Mucosa of rectum (tissue), 2 donors: ENCODE results near the gene GNAI3.

ENCODE experiments used
- H3K27ac ChIP-seq, 2 donors: one replicate each; pipeline ENCODE4 v1.7.0; 2013; ENCODE audit warnings: inconsistent platforms in 2 of 2, low read depth in 2 of 2, low read length in 2 of 2
- H3K27me3 ChIP-seq, 2 donors: one replicate each; pipeline ENCODE4 v1.7.0; 2013; ENCODE audit warnings: low read length in 2 of 2; ENCODE audit not compliant: control insufficient read depth in 2 of 2, insufficient read depth in 2 of 2
- H3K36me3 ChIP-seq, 2 donors: one replicate each; pipeline ENCODE4 v1.7.0; 2013; ENCODE audit warnings: low read length in 2 of 2; ENCODE audit not compliant: control insufficient read depth in 2 of 2, insufficient read depth in 2 of 2
- H3K4me1 ChIP-seq, 2 donors: one replicate each; pipeline ENCODE4 v1.7.0; 2013; ENCODE audit warnings: low read length in 2 of 2, mild to moderate bottlenecking in 1 of 2; ENCODE audit not compliant: control insufficient read depth in 2 of 2, insufficient read depth in 2 of 2
- H3K4me3 ChIP-seq, 2 donors: one replicate each; pipeline ENCODE4 v1.7.0; 2013; ENCODE audit warnings: low read length in 2 of 2
- H3K9ac ChIP-seq, 2 donors: one replicate each; pipeline ENCODE4 v1.7.0; 2013; ENCODE audit warnings: low read length in 2 of 2, low read depth in 1 of 2, mild to moderate bottlenecking in 1 of 2
- H3K9me3 ChIP-seq, 2 donors: one replicate each; pipeline ENCODE4 v1.7.0; 2013; ENCODE audit warnings: low read length in 2 of 2; ENCODE audit not compliant: control insufficient read depth in 2 of 2
- donor health status: healthy.
- donor health status: Normal muscosa, but diverticular disease.

GNAI3 gene

GRCh38 chr1:109634771-109635750 is 86.6 kb downstream of the GNAI3 start:
- no peaks in the 10 kb centered on the region for H3K27me3 ChIP-seq
- no peaks in the 10 kb centered on the region for H3K9me3 ChIP-seq
- H3K4me3 ChIP-seq: no peak overlapping the region
- peaks cover 8 to 10% of the 10 kb centered on the region in 2 donors for H3K4me1 ChIP-seq
- peaks cover 9 to 14% of the 10 kb centered on the region in 2 donors for H3K36me3 ChIP-seq
- no peak overlapping the region for H3K27ac ChIP-seq
- no peak overlapping the region for H3K9ac ChIP-seq

DNA sequence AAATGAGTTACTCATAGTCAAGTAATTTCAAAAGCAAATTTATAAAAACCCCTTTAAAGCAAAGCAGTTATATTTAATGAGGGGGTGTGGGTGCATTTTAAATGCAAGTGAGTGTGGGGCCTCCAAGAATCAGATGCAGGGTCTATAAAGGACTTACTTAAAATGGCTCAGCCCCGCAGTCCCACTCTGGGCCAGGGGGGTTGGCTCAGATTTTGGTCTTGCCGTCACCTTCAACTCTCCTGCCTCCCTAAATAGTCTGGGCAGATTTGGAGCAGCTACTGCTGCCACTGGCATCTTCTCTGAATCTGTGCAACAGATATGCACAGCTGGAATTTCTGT is 87.4 kb downstream of the GNAI3 start:
- H3K36me3 ChIP-seq: peaks cover 5 to 11% of the 10 kb centered on the region in 2 donors
- H3K9ac ChIP-seq: no peak overlapping the region
- H3K9me3 ChIP-seq: no peaks in the 10 kb centered on the region
- no peaks in the 10 kb centered on the region for H3K27me3 ChIP-seq
- peaks cover 8 to 10% of the 10 kb centered on the region in 2 donors for H3K4me1 ChIP-seq
- no peak overlapping the region for H3K27ac ChIP-seq
- no peak overlapping the region for H3K4me3 ChIP-seq

- peaks cover 0 to 6% of the 10 kb centered on the region in 2 donors for H3K36me3 ChIP-seq
- peaks cover 8 to 10% of the 10 kb centered on the region in 2 donors for H3K4me1 ChIP-seq
- no peaks in the 10 kb centered on the region for H3K27me3 ChIP-seq
- no peak overlapping the region for H3K27ac ChIP-seq
- H3K9me3 ChIP-seq: no peaks in the 10 kb centered on the region
- H3K4me3 ChIP-seq: no peak overlapping the region
- no peak overlapping the region for H3K9ac ChIP-seq
Measured at GRCh38 chr1:109636201-109636952, 88.0 kb downstream of the GNAI3 start.

DNA sequence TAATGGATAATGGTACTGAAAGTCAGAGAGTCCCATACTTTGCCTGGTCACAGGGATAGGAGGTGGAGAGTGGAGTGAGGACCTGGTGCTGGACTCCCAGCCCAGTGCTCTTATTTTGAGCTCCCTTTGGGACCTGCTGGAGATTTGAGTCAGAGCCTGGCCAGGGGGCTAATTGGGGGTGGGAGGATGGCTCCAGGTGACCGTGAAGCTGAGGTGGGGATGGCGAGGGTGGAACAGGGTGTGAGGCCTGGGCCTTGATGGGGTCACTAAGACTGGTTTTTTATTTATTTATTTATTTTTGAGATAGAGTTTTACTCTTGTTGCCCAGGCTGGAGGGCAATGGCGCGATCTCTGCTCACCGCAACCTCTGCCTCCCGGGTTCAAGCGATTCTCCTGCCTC is 89.0 kb downstream of the GNAI3 start:
- no peak overlapping the region for H3K27ac ChIP-seq
- no peak overlapping the region for H3K4me3 ChIP-seq
- no peaks in the 10 kb centered on the region for H3K9me3 ChIP-seq
- no peaks in the 10 kb centered on the region for H3K36me3 ChIP-seq
- no peaks in the 10 kb centered on the region for H3K27me3 ChIP-seq
- H3K4me1 ChIP-seq: peaks cover 6 to 8% of the 10 kb centered on the region in 2 donors
- H3K9ac ChIP-seq: no peak overlapping the region

DNA sequence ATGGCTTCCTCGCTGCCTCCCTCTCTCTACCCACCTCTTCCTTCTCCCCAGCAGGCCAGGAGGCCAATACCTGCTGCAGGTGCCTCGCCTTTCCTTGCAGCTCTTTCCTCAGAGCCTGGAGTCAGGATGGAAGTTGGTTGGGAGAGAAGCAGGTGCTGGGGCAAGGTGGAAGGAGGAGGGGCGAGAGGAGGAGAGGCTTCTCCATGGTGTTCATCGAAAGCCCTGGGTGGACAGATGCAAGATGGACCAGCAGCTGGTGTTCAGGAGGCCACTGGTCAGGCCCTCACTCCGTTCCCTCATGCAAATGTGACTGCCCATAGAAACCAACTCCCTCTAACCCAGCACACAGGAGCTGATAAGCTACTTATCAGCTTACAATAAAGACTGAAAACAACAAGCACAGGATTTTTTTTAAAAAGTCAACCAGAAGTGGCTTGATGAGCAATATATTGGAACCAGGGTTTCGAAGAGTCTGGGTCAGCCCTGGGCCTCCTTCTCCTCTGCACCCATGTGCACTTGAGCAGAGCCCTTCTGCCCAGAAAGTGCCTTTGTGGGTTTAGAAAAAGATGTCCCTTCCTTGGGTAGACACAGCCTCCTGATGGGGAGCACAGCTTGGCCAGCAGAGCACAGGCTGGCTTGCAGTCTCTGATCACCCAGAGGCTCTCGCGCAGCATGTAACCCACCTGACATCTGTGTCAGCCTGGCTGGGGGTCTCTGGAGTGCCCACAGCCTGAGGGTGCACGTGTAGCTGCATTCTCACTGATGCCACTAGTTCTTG is 90.8 kb downstream of the GNAI3 start:
- H3K4me3 ChIP-seq: no peak overlapping the region
- no peak overlapping the region for H3K27ac ChIP-seq
- H3K9me3 ChIP-seq: no peaks in the 10 kb centered on the region
- no peak overlapping the region for H3K9ac ChIP-seq
- peaks cover 0 to 8% of the 10 kb centered on the region in 2 donors for H3K4me1 ChIP-seq
- no peaks in the 10 kb centered on the region for H3K36me3 ChIP-seq
- H3K27me3 ChIP-seq: no peaks in the 10 kb centered on the region

DNA sequence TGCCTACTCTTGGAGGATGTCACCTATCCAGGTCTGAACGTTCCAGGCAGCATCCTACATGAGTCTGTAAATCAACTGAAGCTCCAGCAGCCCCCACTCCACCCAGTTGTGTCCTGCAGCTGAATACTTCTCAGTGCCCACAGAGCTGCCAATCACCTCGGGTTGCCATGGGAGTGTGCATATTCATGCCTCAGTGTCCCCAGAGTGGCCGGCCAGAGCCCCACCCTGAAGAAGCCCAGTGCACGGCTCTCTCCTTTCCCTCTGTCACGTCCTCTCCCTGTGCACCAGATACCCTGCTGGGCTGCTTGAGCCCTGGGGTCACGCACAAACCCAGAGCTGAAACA is 91.4 kb downstream of the GNAI3 start:
- no peak overlapping the region for H3K27ac ChIP-seq
- no peaks in the 10 kb centered on the region for H3K9me3 ChIP-seq
- no peak overlapping the region for H3K9ac ChIP-seq
- H3K4me3 ChIP-seq: no peak overlapping the region
- no peaks in the 10 kb centered on the region for H3K36me3 ChIP-seq
- H3K27me3 ChIP-seq: no peaks in the 10 kb centered on the region
- peaks cover 0 to 5% of the 10 kb centered on the region in 2 donors for H3K4me1 ChIP-seq

GRCh38 chr1:109640285-109640865 is 92.0 kb downstream of the GNAI3 start:
- Histone ChIP-seq H3K4me1 (peaks cover 0 to 5% of the 10 kb centered on the region in 2 donors), H3K4me3 (no peak overlapping the region), H3K9ac (no peak overlapping the region), H3K36me3 (no peaks in the 10 kb centered on the region), H3K9me3 (no peaks in the 10 kb centered on the region), H3K27ac (no peak overlapping the region), H3K27me3 (no peaks in the 10 kb centered on the region)

DNA sequence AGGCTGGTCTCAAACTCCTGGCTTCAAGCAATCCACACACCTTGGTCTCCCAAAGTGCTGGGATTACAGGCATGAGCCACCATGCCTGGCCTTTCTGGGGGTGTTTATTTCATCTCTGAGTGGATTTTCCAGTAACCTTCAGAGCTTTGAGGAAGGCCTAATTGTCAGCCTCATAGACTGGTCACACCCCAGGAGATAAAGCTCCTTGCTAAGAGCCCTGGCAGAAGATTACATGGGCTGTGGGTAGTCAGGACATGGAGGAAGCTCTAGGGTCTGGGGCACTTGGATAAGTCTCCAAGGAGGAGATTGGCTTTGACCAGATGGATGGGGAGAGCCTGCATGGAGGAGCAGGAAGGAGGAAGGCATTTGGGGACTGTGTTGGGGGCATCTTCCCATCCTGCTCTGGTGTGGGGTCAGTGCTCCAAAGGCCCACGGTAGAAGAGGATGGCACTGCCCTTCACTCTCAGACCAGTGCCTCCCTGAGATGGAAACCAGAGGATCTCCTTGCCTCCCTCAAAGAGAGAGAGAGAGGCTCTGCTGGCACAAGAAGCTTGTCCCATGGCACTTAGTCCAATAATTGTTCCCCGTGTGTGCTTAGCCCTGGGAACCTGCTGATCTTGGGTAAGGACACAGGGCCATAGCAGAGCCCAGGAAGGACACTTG is 92.8 kb downstream of the GNAI3 start:
- Histone ChIP-seq H3K9ac (no peak overlapping the region), H3K27ac (no peak overlapping the region), H3K4me1 (peaks cover 0 to 5% of the 10 kb centered on the region in 2 donors), H3K9me3 (no peaks in the 10 kb centered on the region), H3K36me3 (no peaks in the 10 kb centered on the region), H3K4me3 (no peak overlapping the region), H3K27me3 (no peaks in the 10 kb centered on the region)

DNA sequence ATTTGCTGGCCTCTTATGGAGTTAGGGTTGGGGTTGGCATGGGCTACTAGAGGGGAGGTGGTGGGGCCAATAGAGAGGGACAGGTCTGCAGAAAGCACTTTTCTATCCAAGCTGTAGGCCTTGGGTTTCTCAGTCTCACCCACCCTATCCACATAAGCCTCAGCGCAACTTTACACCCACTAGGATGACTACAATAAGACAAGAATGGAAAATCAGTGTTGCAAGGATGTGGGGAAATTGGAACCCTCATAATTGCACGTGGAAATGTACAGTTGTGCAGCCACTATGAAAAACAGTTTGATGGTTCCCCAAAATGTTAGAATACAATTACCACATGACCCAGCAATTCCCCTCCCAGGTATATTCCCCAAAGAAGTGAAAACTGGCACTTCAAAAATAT is 93.4 kb downstream of the GNAI3 start:
- peaks cover 0 to 5% of the 10 kb centered on the region in 2 donors for H3K4me1 ChIP-seq
- no peak overlapping the region for H3K4me3 ChIP-seq
- H3K9me3 ChIP-seq: no peaks in the 10 kb centered on the region
- no peak overlapping the region for H3K27ac ChIP-seq
- H3K27me3 ChIP-seq: no peaks in the 10 kb centered on the region
- no peaks in the 10 kb centered on the region for H3K36me3 ChIP-seq
- no peak overlapping the region for H3K9ac ChIP-seq
